Gastroesophageal sphincter (tissue), 4 donors: ENCODE results near the gene MYH8. TPM values are rescaled to one million over a fixed set of nuclear protein-coding genes. Genes with fewer than 3 reads are reported as not detected.

Experiments
- ATAC-seq: fragments of 150-250 bp; one replicate; pipeline ENCODE4 v1.9.1; 2016; ENCODE audit warnings: mild to moderate bottlenecking, moderate library complexity
- H3K27ac ChIP-seq, 4 donors: fragments of 200-600 bp; sonication (generic) in 3 of 4; 1 replicate in 3 of 4; 2 replicates in 1 of 4; pipeline ENCODE4 v1.5.1; 2016 to 2019
- H3K27me3 ChIP-seq: fragments of 200-600 bp; sonication (generic); one replicate; pipeline ENCODE4 v1.5.1; 2019
- H3K36me3 ChIP-seq, 2 donors: fragments of 200-600 bp; sonication (generic); one replicate each; pipeline ENCODE4 v1.5.1; 2019; ENCODE audit warnings: control low read depth in 1 of 2
- H3K4me1 ChIP-seq, 3 donors: fragments of 200-600 bp; sonication (generic); 1 replicate in 2 of 3; 2 replicates in 1 of 3; pipeline ENCODE4 v1.5.1; 2016 to 2019; ENCODE audit warnings: control low read depth in 2 of 3
- H3K4me3 ChIP-seq, 2 donors: fragments of 200-600 bp; sonication (generic); one replicate each; pipeline ENCODE4 v1.5.1; 2019; ENCODE audit warnings: mild to moderate bottlenecking in 1 of 2, moderate library complexity in 1 of 2
- H3K9me3 ChIP-seq, 3 donors: fragments of 200-600 bp; sonication (generic); one replicate each; pipeline ENCODE4 v1.5.1; 2017 to 2019; ENCODE audit warnings: control low read depth in 2 of 3
- CTCF ChIP-seq, 4 experiments: fragments of 200-600 bp in 2 of 4; fragments of 450-650 bp in 2 of 4; sonication (generic) in 1 of 4; IDR thresholded peaks; one replicate each; pipeline ENCODE4 v1.5.1; 2017 to 2019; ENCODE audit warnings: antibody characterized with exemption in 4 of 4, mild to moderate bottlenecking in 2 of 4, moderate library complexity in 2 of 4
- EP300 ChIP-seq: sonication (generic); formaldehyde crosslinking; IDR thresholded peaks from one replicate; pipeline ENCODE4 v1.6.1; 2017; ENCODE audit warnings: antibody characterized with exemption, mild to moderate bottlenecking
- POLR2A ChIP-seq, 2 donors: fragments of 450-650 bp; IDR thresholded peaks; one replicate each; pipeline ENCODE4 v1.6.1; 2017; ENCODE audit warnings: antibody characterized with exemption in 2 of 2, mild to moderate bottlenecking in 2 of 2, moderate library complexity in 1 of 2
- POLR2AphosphoS5 ChIP-seq: sonication (generic); formaldehyde crosslinking; IDR thresholded peaks from one replicate; pipeline ENCODE4 v1.6.1; 2017; ENCODE audit warnings: antibody characterized with exemption
- WGBS, 2 donors: methylation state at CpG; one replicate each; pipeline ENCODE4 v1.1.5; 2018; ENCODE audit warnings: low coverage in 1 of 2; 5-methylcytosine and 5-hydroxymethylcytosine counted together
- total RNA-seq, 4 donors: library from RNA; depleted of rRNA; stranded (reverse); fragments of >200 nt; gene quantifications; one replicate each; pipeline ENCODE4 v1.1.0, GENCODE V29; 2016

Gene MYH8
- total RNA-seq, 4 donors from 2014 or later = not detected

GRCh38 chr17:10428781-10429180 is 7.0 kb upstream of the MYH8 start:
- H3K4me1 ChIP-seq = no peaks in the 10 kb centered on the region

GRCh38 chr17:10421211-10421610 is 539 bp downstream of the MYH8 start:
- no peak for ATAC-seq
- no peak for TF ChIP-seq CTCF (IDR thresholded peaks at IDR 0.05)
- no peak for TF ChIP-seq POLR2A (IDR thresholded peaks at IDR 0.05)
- no peak for TF ChIP-seq EP300
- TF ChIP-seq POLR2AphosphoS5 = no peak
- Histone ChIP-seq H3K36me3 (no peaks in the 10 kb centered on the region), H3K27ac (no peak overlapping the region), H3K9me3 (no peaks in the 10 kb centered on the region), H3K4me3 (no peak overlapping the region), H3K4me1 (no peaks in the 10 kb centered on the region), H3K27me3 (no peaks in the 10 kb centered on the region)
- 63 to 79% methylated on average over 2 of the region's 2 CpGs for WGBS, 2 donors

More at GRCh38 chr17:10428781-10429180, 7.0 kb upstream of the MYH8 start:
- WGBS, 2 donors = 61 to 93% methylated on average over 2 of the region's 2 CpGs
- H3K4me3 ChIP-seq = no peak overlapping the region
- H3K27me3 ChIP-seq = no peaks in the 10 kb centered on the region
- ATAC-seq = no peak
- peaks cover 0 to 9% (median 0%) of the 10 kb centered on the region in 3 donors for H3K9me3 ChIP-seq
- TF ChIP-seq POLR2AphosphoS5 (no peak), EP300 (no peak), POLR2A (IDR thresholded peaks at IDR 0.05) (no peak), CTCF (IDR thresholded peaks at IDR 0.05) (no peak)
- H3K36me3 ChIP-seq = no peaks in the 10 kb centered on the region
- no peak overlapping the region for H3K27ac ChIP-seq

DNA sequence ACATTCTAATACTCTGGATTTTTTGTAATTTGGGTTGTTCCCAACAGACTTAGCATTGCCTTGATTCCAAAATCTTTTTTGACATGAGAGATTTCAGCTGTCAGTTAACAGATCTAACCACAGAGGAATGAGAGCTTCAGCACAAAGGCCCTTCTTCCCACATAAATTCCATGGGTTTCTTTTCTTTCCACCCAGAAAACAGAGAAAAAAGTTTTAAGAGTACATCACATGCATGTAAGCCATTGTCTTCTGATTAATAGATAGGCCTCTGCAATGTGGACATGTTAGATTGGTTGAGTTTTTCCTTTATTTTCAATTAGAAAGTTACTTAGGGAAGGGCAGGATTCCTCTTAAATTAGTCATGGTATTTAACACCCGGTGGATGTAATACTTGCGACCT is 939 bp downstream of the MYH8 start:
- Histone ChIP-seq H3K4me1 (no peaks in the 10 kb centered on the region), H3K36me3 (no peaks in the 10 kb centered on the region), H3K9me3 (no peaks in the 10 kb centered on the region), H3K27me3 (no peaks in the 10 kb centered on the region), H3K4me3 (no peak overlapping the region), H3K27ac (no peak overlapping the region)
- no peak for ATAC-seq
- 75 to 91% methylated on average over 2 of the region's 2 CpGs for WGBS, 2 donors
- TF ChIP-seq POLR2AphosphoS5 (no peak), POLR2A (IDR thresholded peaks at IDR 0.05) (no peak), EP300 (no peak), CTCF (IDR thresholded peaks at IDR 0.05) (no peak)

DNA sequence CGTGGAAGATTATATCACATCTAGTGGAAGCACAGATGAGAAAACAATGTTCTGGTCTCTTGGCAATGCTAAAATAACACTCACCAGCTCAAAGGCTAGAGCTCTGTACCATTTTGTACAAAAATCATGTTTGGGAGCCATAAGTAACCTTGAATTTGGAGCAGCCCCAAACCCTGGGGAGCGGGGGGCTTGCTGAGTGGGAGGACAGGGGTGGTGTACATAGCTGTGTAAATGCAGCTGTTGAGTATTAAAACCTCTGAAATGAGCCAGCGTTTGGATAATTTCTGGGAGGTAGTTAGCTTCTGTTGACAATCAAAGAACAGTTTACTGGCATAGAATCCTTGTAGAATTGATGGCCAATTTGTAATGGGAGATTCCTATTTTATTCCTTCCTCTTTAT is 4.3 kb downstream of the MYH8 start:
- Histone ChIP-seq H3K4me1 (no peaks in the 10 kb centered on the region), H3K4me3 (no peak overlapping the region), H3K9me3 (no peaks in the 10 kb centered on the region), H3K27ac (no peak overlapping the region), H3K36me3 (no peaks in the 10 kb centered on the region), H3K27me3 (no peaks in the 10 kb centered on the region)
- no peak for TF ChIP-seq EP300
- TF ChIP-seq POLR2A (IDR thresholded peaks at IDR 0.05) = no peak
- no peak for TF ChIP-seq CTCF (IDR thresholded peaks at IDR 0.05)
- no peak for TF ChIP-seq POLR2AphosphoS5
- 28 to 40% methylated on average over 3 of the region's 3 CpGs for WGBS, 2 donors
- no peak for ATAC-seq

DNA sequence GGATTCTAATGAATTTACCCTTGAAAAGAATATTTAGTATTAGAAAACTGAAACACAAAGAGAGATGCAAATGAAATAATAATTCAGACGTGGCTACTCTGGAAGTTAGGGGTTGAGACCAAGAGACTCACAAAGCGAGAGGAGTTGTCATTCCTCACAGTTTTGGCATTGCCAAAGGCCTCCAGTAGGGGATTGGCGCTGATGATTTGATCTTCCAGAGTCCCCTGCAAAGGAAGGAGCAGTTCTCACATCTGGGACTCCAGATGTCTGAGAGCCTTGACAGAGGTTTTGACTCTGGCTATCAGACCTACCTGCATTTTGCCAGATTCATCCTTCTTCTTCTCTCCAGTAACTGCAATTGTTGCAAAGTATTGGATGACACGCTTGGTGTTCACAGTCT is 6.6 kb downstream of the MYH8 start:
- ATAC-seq = no peak
- no peaks in the 10 kb centered on the region for H3K27me3 ChIP-seq
- H3K4me1 ChIP-seq = no peaks in the 10 kb centered on the region
- WGBS, 2 donors = 71 to 80% methylated on average over 3 to 4 of the region's 4 CpGs
- H3K9me3 ChIP-seq = no peaks in the 10 kb centered on the region
- no peaks in the 10 kb centered on the region for H3K36me3 ChIP-seq
- no peak for TF ChIP-seq EP300
- no peak for TF ChIP-seq POLR2A (IDR thresholded peaks at IDR 0.05)
- no peak for TF ChIP-seq POLR2AphosphoS5
- no peak for TF ChIP-seq CTCF (IDR thresholded peaks at IDR 0.05)
- no peak overlapping the region for H3K27ac ChIP-seq
- H3K4me3 ChIP-seq = no peak overlapping the region
